Esophagus (tissue), 2 donors: ENCODE measurements around the gene TRMT1. TPM values are rescaled to one million over a fixed set of nuclear protein-coding genes. Genes with fewer than 3 reads are reported as not detected.

Experiments
- H3K27ac ChIP-seq, 2 donors: one replicate each; pipeline ENCODE4 v1.5.1; 2013; ENCODE audit warnings: low read depth in 2 of 2, mild to moderate bottlenecking in 2 of 2, inconsistent platforms in 1 of 2, low read length in 1 of 2, moderate library complexity in 1 of 2
- H3K27me3 ChIP-seq, 2 donors: one replicate each; pipeline ENCODE4 v1.6.1; 2013; ENCODE audit warnings: low read length in 2 of 2, control low read depth in 1 of 2, mild to moderate bottlenecking in 1 of 2; ENCODE audit not compliant: insufficient read depth in 2 of 2, control insufficient read depth in 1 of 2
- H3K36me3 ChIP-seq, 2 donors: one replicate each; pipeline ENCODE4 v1.6.1; 2013; ENCODE audit warnings: low read length in 1 of 2; ENCODE audit not compliant: control insufficient read depth in 2 of 2, insufficient read depth in 2 of 2
- H3K4me1 ChIP-seq, 2 donors: one replicate each; pipeline ENCODE4 v1.6.1; 2013; ENCODE audit warnings: low read length in 1 of 2; ENCODE audit not compliant: control insufficient read depth in 2 of 2, insufficient read depth in 2 of 2
- H3K4me3 ChIP-seq, 2 donors: one replicate each; pipeline ENCODE4 v1.5.1; 2013; ENCODE audit warnings: low read length in 2 of 2, mild to moderate bottlenecking in 2 of 2, low read depth in 1 of 2, moderate library complexity in 1 of 2
- H3K9me3 ChIP-seq, 2 donors: one replicate each; pipeline ENCODE4 v1.6.1; 2013; ENCODE audit warnings: mild to moderate bottlenecking in 2 of 2, low read depth in 1 of 2, low read length in 1 of 2, moderate library complexity in 1 of 2; ENCODE audit not compliant: control insufficient read depth in 2 of 2, insufficient read depth in 1 of 2
- WGBS, 2 donors: extraction: QIAGEN DNeasy Blood & Tissue Kit; methylation state at CpG; one replicate each; pipeline ENCODE4 v1.1.7; 2013; 5-methylcytosine and 5-hydroxymethylcytosine counted together
- polyA plus RNA-seq, 2 donors: library from polyadenylated mRNA; stranded (reverse); fragments of 200-250 nt; gene quantifications; one replicate each; pipeline ENCODE4 v1.2.3, GENCODE V29; 2013
- donor health status: healthy with polysubstance abuse.
- donor health status: Bipolar disorder and iron deficiency.

Gene TRMT1
- polyA plus RNA-seq, 2 donors: 34.0 to 59.5 TPM

DNA sequence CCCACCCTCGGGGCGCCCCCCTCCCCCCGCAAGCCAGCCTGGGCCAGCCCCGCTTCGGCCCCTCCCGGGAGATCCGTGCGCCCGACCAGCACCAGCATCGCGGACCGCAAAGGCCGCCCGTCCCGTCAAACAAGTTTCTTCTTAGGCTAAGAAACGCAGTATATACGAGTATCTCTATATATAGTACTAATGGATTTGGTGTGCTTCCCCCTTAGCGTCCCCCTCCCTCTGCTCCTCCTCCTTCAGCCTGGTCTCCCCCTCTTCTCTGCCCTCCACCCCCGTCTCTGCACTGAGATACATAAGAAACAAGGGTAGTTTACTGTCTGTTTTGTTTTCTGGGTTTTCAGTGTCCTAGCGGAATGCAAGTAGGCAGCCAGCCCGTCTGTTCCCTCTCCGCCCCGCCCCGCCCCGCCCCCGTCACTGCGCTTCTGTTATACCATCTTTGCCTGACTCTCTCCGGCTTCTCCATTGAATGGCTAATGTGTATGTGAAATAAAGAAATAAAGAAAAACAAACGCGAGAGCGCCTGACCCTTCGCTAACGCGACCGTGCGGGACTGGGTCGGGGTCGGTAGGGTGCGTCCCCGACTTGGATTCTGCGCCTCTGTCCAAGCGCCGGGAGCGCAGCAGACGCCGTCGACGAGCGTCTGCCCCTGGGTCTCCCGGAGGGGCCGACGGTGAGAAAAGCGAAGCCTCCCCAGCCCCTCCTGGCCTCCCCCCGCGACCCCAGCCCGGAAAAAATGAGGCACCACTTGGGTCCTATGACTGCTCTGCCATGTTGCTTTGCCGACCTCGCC lies 18.1 kb downstream of the TRMT1 start:
- Histone ChIP-seq H3K4me1 (peaks cover 0 to 23% of the 10 kb centered on the region in 2 donors), H3K4me3 (peak overlapping the region; percentile 45 to 54), H3K36me3 (peaks cover 0 to 3% of the 10 kb centered on the region in 2 donors), H3K27ac (peak overlapping the region; percentile 87 to 92), H3K9me3 (peaks cover 0 to 2% of the 10 kb centered on the region in 2 donors), H3K27me3 (no peaks in the 10 kb centered on the region)
- WGBS, 2 donors: 7 to 12% methylated on average over 48 to 58 of the region's 58 CpGs

GRCh38 chr19:13097463-13098258 lies 18.9 kb downstream of the TRMT1 start:
- H3K27ac ChIP-seq: peak overlapping the region; percentile 87 to 92
- H3K4me3 ChIP-seq: peak overlapping the region; percentile 25 to 45
- WGBS, 2 donors: 11 to 12% methylated on average over 60 to 69 of the region's 69 CpGs
- no peaks in the 10 kb centered on the region for H3K27me3 ChIP-seq
- peaks cover 0 to 5% of the 10 kb centered on the region in 2 donors for H3K36me3 ChIP-seq
- peaks cover 0 to 16% of the 10 kb centered on the region in 2 donors for H3K4me1 ChIP-seq
- H3K9me3 ChIP-seq: peaks cover 0 to 2% of the 10 kb centered on the region in 2 donors

DNA sequence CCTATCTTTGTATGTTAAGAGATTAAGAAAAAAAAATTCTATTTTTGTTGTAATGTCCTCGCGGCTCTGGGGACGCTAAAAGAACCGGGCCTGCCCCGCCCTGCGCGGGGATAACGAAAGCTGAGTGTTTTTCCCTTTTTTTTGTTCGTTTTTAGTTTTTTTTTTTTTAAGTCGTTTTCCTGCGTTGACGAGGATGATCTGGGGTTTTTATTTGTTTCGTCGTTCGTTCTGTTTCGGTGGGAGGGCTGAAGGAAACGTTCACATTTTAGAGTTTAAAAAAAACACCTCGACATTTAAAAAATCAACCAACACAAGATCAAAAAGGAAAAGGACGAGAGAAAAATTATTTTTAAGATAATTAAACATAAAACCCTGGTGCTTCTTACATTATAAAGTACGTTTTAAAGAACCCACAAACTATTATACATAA lies 19.5 kb downstream of the TRMT1 start:
- H3K27ac ChIP-seq: no peak overlapping the region
- peaks cover 0 to 2% of the 10 kb centered on the region in 2 donors for H3K9me3 ChIP-seq
- H3K27me3 ChIP-seq: no peaks in the 10 kb centered on the region
- H3K4me3 ChIP-seq: no peak overlapping the region
- peaks cover 0 to 5% of the 10 kb centered on the region in 2 donors for H3K36me3 ChIP-seq
- WGBS, 2 donors: 47 to 52% methylated on average over 20 of the region's 20 CpGs
- H3K4me1 ChIP-seq: peaks cover 0 to 12% of the 10 kb centered on the region in 2 donors

DNA sequence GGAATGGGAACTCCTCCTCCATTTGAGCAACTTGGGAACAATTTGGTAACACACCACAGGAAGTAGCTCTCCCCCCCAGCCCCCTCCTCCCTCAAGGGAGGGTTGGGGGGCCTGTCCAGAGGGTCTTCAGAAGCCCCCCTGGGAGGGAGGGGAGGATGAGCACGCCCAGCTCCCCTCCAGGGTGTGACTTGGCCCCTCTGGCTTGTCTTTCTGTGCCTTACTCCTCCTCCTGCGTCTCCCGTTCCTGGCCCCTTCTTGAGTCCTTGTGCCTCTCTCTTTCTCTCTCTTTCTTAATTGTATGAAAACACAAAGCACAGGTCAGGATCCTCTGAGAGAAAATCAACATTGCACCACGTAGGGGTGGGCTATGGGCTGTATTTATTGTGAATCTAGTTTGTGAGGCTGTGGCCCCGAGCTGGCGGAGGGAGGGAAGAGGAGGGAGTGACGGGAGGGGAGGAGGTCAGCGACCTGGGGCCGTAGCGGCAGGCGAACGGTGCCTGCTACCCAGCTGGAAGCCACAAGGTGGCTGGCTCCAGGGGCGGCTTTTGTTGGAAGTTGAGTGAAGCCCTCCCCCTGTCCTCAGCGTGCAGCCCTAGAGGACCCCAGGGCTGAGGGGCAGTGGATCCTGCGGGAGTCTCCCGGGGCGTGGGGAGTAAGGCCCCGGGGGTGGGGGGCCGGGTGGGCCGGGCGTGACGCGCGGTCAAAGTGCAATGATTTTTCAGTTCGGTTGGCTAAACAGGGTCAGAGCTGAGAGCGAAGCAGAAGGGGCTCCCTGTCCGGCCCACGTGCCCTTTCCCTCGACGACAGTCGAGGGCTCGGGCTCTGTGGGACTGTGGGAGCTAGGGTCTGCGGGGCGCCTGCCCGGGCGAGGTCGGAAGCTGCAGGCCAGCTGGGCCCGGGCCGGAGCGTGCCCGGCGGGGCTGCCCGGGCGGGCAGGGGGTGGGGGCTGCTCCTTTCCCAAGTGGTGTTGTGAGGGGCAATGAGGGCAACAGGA lies 20.3 kb downstream of the TRMT1 start:
- Histone ChIP-seq H3K4me3 (no peak overlapping the region), H3K27ac (peak overlapping the region; percentile 59 to 63), H3K4me1 (peaks cover 0 to 12% of the 10 kb centered on the region in 2 donors), H3K9me3 (peaks cover 0 to 2% of the 10 kb centered on the region in 2 donors), H3K36me3 (peaks cover 0 to 5% of the 10 kb centered on the region in 2 donors), H3K27me3 (no peaks in the 10 kb centered on the region)
- WGBS, 2 donors: 54 to 57% methylated on average over 44 of the region's 44 CpGs

GRCh38 chr19:13095393-13095784 lies 21.2 kb downstream of the TRMT1 start:
- H3K27me3 ChIP-seq: no peaks in the 10 kb centered on the region
- no peak overlapping the region for H3K4me3 ChIP-seq
- H3K9me3 ChIP-seq: peaks cover 0 to 2% of the 10 kb centered on the region in 2 donors
- WGBS, 2 donors: 66 to 74% methylated on average over 25 of the region's 25 CpGs
- peaks cover 0 to 5% of the 10 kb centered on the region in 2 donors for H3K36me3 ChIP-seq
- peaks cover 0 to 12% of the 10 kb centered on the region in 2 donors for H3K4me1 ChIP-seq
- peak overlapping the region in 1 of 2 donors; percentile 33 for H3K27ac ChIP-seq

DNA sequence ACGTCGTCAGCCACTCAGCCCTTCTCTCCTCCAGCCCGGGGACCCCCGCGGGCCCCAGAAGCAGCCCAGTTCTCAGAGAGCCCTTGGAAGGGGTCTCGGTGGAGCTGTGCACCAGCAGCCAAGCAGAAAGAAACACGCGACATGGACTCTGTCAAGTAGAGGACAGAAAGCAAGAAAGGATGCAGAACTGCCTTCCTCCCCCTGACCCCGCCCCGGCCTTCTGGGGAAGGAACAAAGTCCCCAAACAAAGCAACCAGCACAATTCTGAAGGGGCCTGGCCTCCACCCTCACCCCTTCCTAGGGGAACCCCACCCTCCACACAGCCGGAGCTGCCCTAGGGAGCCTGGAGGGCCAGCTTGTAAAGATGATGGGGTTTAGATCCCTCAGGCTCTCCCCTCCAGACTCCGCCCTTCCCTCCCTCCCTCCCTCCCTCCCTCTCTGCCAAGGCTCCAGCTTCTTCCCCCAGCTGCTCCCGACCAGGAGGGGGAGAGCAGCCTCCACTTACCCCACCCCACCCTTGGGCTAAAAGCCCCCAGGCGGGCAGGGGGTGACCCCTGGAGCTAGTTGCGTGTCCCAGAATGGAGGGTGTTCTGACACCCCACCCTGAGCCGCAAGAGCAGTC lies 21.7 kb downstream of the TRMT1 start:
- no peak overlapping the region for H3K27ac ChIP-seq
- H3K9me3 ChIP-seq: no peaks in the 10 kb centered on the region
- 58 to 64% methylated on average over 15 to 16 of the region's 16 CpGs for WGBS, 2 donors
- H3K27me3 ChIP-seq: no peaks in the 10 kb centered on the region
- H3K36me3 ChIP-seq: peaks cover 0 to 10% of the 10 kb centered on the region in 2 donors
- peaks cover 0 to 10% of the 10 kb centered on the region in 2 donors for H3K4me1 ChIP-seq
- no peak overlapping the region for H3K4me3 ChIP-seq

GRCh38 chr19:13094106-13094504 lies 22.4 kb downstream of the TRMT1 start:
- peaks cover 0 to 14% of the 10 kb centered on the region in 2 donors for H3K36me3 ChIP-seq
- H3K4me3 ChIP-seq: no peak overlapping the region
- no peaks in the 10 kb centered on the region for H3K27me3 ChIP-seq
- WGBS, 2 donors: 42 to 49% methylated on average over 5 of the region's 5 CpGs
- peaks cover 0 to 5% of the 10 kb centered on the region in 2 donors for H3K4me1 ChIP-seq
- no peaks in the 10 kb centered on the region for H3K9me3 ChIP-seq
- H3K27ac ChIP-seq: peak overlapping the region in 1 of 2 donors; percentile 28

DNA sequence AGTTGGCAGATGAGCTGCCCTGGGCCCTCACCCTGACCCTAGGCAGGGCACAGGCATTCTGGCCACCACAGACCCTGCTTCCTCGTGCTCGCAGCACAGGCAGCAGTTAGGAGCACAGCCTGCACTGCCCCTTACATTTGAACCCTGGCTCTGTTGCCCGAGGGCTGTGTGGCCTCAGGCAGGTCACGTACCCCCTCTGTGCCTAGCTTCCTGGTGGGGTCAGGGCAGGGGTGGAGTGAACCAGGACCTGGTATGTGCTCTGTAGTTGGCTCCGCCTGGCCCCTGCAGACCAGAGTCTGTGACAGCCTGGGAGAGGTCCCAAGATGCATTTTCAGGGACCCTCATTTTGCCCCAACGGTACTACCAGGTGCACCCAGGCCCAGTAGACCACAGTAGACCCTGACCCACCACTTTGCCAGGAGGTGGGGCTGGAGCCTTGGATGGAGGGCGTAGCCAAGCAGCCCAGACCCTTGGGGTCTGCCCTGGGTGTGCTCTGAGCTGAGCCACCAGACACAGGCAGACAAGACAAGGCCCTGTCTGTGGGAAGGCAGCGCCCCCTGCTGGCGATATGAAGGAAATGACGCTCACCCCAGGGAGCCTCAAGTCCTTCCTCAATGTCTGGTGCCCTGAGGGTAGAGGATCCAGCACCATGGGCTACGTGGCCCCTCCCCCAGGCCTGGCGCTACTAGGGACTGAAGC lies 23.0 kb downstream of the TRMT1 start:
- peaks cover 0 to 14% of the 10 kb centered on the region in 2 donors for H3K36me3 ChIP-seq
- 39 to 44% methylated on average over 12 of the region's 12 CpGs for WGBS, 2 donors
- no peaks in the 10 kb centered on the region for H3K4me1 ChIP-seq
- H3K9me3 ChIP-seq: no peaks in the 10 kb centered on the region
- H3K27me3 ChIP-seq: no peaks in the 10 kb centered on the region
- H3K27ac ChIP-seq: peak overlapping the region; percentile 48 to 50
- H3K4me3 ChIP-seq: no peak overlapping the region
